BLaER1 (cell line): Measurements from ENCODE around the gene KIF4B.
"Not testable (repeated sequence)": the region's sequence is repeated elsewhere in the genome, so short reads cannot be mapped to it uniquely, and the experiment has no call there.

ENCODE experiments used
- H3K27ac ChIP-seq: shearing (Covaris generic); formaldehyde crosslinking; 2 replicates; pipeline ENCODE4 v1.8.1; 2022
- H3K27me3 ChIP-seq: shearing (Covaris generic); formaldehyde crosslinking; 2 replicates; pipeline ENCODE4 v1.8.1; 2022
- H3K36me3 ChIP-seq: shearing (Covaris generic); formaldehyde crosslinking; 2 replicates; pipeline ENCODE4 v1.8.1; 2022
- H3K4me1 ChIP-seq: shearing (Covaris generic); formaldehyde crosslinking; 2 replicates; pipeline ENCODE4 v1.8.1; 2022
- H3K4me2 ChIP-seq: shearing (Covaris generic); formaldehyde crosslinking; 2 replicates; pipeline ENCODE4 v1.8.1; 2022
- H3K4me3 ChIP-seq: shearing (Covaris generic); formaldehyde crosslinking; 2 replicates; pipeline ENCODE4 v1.8.1; 2022
- H3K9ac ChIP-seq: shearing (Covaris generic); formaldehyde crosslinking; 2 replicates; pipeline ENCODE4 v1.8.1; 2022
- H3K9me3 ChIP-seq: shearing (Covaris generic); formaldehyde crosslinking; 2 replicates; pipeline ENCODE4 v1.8.1; 2022
- H4K20me1 ChIP-seq: shearing (Covaris generic); formaldehyde crosslinking; 2 replicates; pipeline ENCODE4 v1.8.1; 2022
- Cebpa-rat ChIP-seq: shearing (Covaris generic); IDR thresholded peaks from 2 replicates; pipeline ENCODE4 v1.8.1; 2022

The KIF4B gene

GRCh38 chr5:155029240-155029639, 15.7 kb downstream of the KIF4B start:
- Histone ChIP-seq H3K27me3 (no peaks in the 10 kb centered on the region), H3K9me3 (peaks cover 19% of the 10 kb centered on the region; the same call in 1 of the 2 replicates), H3K4me2 (no peak overlapping the region), H3K4me1 (no peaks in the 10 kb centered on the region), H3K9ac (no peak overlapping the region), H4K20me1 (no peaks in the 10 kb centered on the region), H3K27ac (no peak overlapping the region), H3K4me3 (no peak overlapping the region), H3K36me3 (no peaks in the 10 kb centered on the region)
- no peak for TF ChIP-seq Cebpa-rat

DNA sequence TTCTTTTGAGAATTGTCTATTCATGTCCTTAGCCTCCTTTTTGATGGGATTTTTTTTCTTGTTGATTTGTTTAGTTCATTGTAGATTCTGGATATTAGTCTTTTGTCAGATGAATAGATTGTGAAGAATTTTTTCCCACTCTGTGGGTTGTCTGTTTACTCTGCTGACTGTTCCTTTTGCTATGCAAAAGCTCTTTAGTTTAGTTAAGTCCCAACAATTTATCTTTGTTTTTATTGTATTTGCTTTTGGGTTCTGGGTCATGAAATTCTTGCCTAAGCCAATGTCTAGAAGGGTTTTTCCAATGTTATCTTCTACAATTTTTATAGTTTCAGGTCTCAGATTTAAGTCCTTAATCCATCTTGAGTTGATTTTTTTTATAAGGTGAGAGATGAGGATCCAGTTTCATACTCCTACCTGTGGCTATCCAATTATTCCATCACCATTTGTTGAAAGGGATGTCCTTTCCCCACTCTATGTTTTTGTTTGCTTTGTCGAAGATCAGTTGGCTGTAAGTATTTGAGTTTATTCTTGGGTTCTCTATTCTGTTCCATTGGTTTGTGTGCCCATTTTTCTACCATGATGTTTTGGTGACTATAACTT, 20.7 kb downstream of the KIF4B start:
- H3K27ac ChIP-seq, H3K4me2 ChIP-seq, H3K9ac ChIP-seq, H3K27me3 ChIP-seq, H3K36me3 ChIP-seq, H3K4me1 ChIP-seq, H3K9me3 ChIP-seq, H3K4me3 ChIP-seq, H4K20me1 ChIP-seq: not testable (repeated sequence)

GRCh38 chr5:155035087-155035486, 21.5 kb downstream of the KIF4B start:
- H3K9ac ChIP-seq, H3K4me2 ChIP-seq, H4K20me1 ChIP-seq, H3K4me1 ChIP-seq, H3K4me3 ChIP-seq, H3K9me3 ChIP-seq, H3K27me3 ChIP-seq, H3K27ac ChIP-seq, H3K36me3 ChIP-seq: not testable (repeated sequence)

DNA sequence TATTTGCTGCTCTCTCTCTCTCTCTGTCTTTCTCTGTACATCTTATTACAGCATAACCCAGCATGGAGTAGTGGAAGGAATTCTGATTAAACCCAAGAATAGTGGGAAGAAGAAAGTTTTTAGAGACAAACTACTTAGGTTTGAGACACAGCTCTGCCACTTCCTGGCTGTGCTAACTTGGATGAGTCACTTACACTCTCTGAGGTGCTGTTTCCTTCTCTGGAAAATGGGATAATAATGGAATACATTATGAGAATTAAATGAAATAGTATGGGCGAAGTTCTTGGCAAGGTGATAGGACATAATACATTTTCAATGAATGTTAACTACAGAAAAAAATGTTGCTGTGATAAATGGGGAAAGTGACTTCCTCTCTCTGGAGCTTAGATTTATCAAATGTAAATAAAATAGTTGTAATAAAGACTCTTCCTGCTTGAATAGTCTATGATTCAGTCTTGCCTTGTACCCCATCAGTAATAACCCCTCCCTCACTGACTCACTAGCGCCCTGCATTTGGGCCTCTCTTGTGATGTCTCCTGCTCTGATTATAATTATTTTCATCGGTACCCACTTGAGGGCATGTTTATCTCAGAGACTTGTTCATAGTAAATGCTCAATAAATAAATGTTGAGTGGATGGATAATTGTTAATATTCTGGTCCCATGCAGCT, 27.6 kb downstream of the KIF4B start:
- TF ChIP-seq Cebpa-rat, result no peak
- Histone ChIP-seq H3K4me1 (no peaks in the 10 kb centered on the region), H3K36me3 (no peaks in the 10 kb centered on the region), H3K4me2 (no peak overlapping the region), H3K27me3 (no peaks in the 10 kb centered on the region), H3K27ac (no peak overlapping the region), H3K4me3 (no peak overlapping the region), H4K20me1 (no peaks in the 10 kb centered on the region), H3K9ac (no peak overlapping the region), H3K9me3 (no peaks in the 10 kb centered on the region)

DNA sequence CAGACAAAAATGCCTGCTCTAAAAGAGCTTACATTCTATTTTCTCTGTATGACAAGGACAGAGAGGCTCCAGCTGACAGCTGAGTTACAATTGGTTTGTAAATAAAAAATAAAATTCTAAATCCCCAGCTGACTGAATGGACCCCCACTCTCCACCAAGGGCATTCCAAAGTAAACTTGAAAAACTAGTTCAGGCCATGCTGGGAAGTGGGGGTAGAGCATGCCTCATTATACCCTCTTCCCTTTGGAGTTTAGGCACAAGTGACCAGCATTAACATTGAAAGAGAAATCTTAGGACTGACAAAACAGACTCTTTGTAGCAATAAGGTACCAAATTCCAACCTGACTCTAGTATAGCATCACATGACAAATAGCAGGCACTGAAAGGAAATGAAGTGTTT, 31.0 kb downstream of the KIF4B start:
- Histone ChIP-seq H3K27me3 (no peaks in the 10 kb centered on the region), H3K4me2 (no peak overlapping the region), H3K27ac (no peak overlapping the region), H3K4me1 (0 out of 2 replicates have a peak, but pooled peaks cover under 1% of the 10 kb centered on the region), H3K4me3 (no peak overlapping the region), H3K36me3 (no peaks in the 10 kb centered on the region), H4K20me1 (no peaks in the 10 kb centered on the region), H3K9me3 (peaks cover 5% of the 10 kb centered on the region; the same call in 1 of the 2 replicates), H3K9ac (no peak overlapping the region)
- no peak for TF ChIP-seq Cebpa-rat

DNA sequence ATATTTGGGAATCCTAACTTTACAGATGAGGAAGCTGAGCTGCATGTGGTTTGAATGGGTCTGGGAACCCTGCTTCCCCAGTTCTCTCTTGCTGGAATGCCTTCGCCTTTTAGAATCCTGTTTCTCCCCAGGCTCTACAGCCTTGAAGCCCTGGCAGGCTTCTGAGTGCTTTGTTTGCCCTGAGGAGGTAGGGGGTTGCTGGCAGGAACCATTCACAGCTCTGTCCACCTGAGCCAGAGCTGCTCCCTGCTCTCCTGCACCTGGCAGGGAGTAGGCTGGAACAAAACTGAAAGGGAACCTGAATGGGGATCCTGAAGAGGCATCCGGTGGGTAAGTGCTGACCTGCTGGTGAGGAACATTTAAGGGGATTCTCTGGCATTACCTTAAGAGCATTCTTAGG, 33.0 kb downstream of the KIF4B start:
- Histone ChIP-seq H3K4me1 (peaks cover 12% of the 10 kb centered on the region), H3K4me2 (no peak overlapping the region)
- TF ChIP-seq Cebpa-rat, result no peak

DNA sequence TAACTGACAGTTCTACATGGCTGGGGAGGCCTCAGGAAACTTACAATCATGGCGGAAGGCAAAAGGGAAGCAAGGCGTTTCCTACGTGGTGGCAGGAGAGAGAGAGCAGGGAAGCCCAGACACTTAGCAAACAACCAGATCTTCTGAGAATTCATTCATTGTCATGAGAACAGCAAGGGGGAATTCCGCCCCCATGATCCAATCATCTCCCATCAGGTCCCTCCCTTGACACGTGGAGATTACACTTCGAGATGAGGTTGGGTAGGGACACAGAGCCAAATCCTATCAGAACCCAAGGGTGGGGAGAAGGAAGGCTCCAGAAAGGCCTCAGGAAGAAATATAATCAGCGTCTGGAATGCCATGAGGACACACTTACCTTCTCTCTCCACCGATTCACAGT, 34.3 kb downstream of the KIF4B start:
- Histone ChIP-seq H3K27me3 (no peaks in the 10 kb centered on the region), H4K20me1 (no peaks in the 10 kb centered on the region), H3K4me1 (peaks cover 12% of the 10 kb centered on the region), H3K9me3 (peaks cover 5% of the 10 kb centered on the region; the same call in 1 of the 2 replicates), H3K4me3 (no peak overlapping the region), H3K4me2 (no peak overlapping the region), H3K9ac (no peak overlapping the region), H3K27ac (no peak overlapping the region), H3K36me3 (no peaks in the 10 kb centered on the region)
- TF ChIP-seq Cebpa-rat, result no peak

More for the DNA sequence above, 33.0 kb downstream of the KIF4B start:
- no peak overlapping the region for H3K4me3 ChIP-seq
- H3K36me3 ChIP-seq, result no peaks in the 10 kb centered on the region
- H3K27me3 ChIP-seq, result no peaks in the 10 kb centered on the region
- H3K9ac ChIP-seq, result no peak overlapping the region
- no peak overlapping the region for H3K27ac ChIP-seq
- peaks cover 5% of the 10 kb centered on the region; the same call in 1 of the 2 replicates for H3K9me3 ChIP-seq
- H4K20me1 ChIP-seq, result no peaks in the 10 kb centered on the region

DNA sequence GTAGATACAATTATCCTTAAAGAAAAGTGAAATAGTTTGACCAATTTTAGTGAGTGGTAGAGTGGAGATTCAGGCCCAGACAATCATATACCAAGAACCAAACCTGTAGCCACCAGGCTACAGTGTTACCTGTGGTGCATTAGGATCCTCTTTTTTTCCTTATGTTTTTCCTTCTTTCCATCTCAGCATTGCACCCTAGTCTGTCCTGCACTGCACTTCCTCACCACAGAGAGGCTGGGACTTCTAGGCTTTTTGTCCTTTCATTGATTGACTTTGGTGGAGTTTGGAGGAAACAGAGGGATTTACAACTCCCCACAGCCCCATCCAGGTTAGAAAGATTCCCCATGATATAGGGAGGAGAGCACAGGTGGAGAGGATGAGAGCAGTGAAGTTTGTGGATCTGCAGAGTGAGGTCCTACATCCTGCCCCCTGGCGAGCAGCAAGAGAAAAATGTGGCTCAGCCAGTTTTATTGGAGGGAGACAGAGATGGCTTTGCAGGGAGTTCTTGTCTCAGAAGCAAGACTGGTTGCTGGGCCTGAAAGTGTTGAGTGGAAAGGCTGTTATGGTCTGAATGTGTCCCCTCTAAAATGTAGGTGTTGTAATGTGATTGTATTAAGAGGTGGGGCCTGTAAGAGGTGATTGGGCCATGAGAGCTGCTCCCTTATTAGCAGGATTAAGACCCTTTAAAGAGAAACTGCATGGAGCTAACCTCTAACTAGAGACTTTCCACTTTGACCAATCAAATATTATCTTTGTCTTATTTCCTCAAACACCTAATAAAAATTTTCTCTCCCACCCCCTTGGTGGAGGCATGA, 36.2 kb downstream of the KIF4B start:
- H3K4me3 ChIP-seq, result no peak overlapping the region
- H3K9me3 ChIP-seq, result peaks cover 5% of the 10 kb centered on the region; the same call in 1 of the 2 replicates
- no peaks in the 10 kb centered on the region for H3K36me3 ChIP-seq
- H3K4me1 ChIP-seq, result peaks cover 12% of the 10 kb centered on the region
- no peaks in the 10 kb centered on the region for H4K20me1 ChIP-seq
- H3K27me3 ChIP-seq, result no peaks in the 10 kb centered on the region
- H3K27ac ChIP-seq, result 0 out of 2 replicates have a peak overlapping the region, but pooled peaks have one; percentile 4
- peak overlapping the region; percentile 43 for H3K4me2 ChIP-seq
- no peak overlapping the region for H3K9ac ChIP-seq
- TF ChIP-seq Cebpa-rat, result no peak

GRCh38 chr5:155050384-155051019, 36.9 kb downstream of the KIF4B start:
- no peaks in the 10 kb centered on the region for H3K27me3 ChIP-seq
- peaks cover 5% of the 10 kb centered on the region; the same call in 1 of the 2 replicates for H3K9me3 ChIP-seq
- H3K36me3 ChIP-seq, result no peaks in the 10 kb centered on the region
- peak overlapping the region; percentile 43 for H3K4me2 ChIP-seq
- H3K4me3 ChIP-seq, result no peak overlapping the region
- H3K4me1 ChIP-seq, result peaks cover 12% of the 10 kb centered on the region
- H3K9ac ChIP-seq, result no peak overlapping the region
- no peaks in the 10 kb centered on the region for H4K20me1 ChIP-seq
- H3K27ac ChIP-seq, result 0 out of 2 replicates have a peak overlapping the region, but pooled peaks have one; percentile 4
- TF ChIP-seq Cebpa-rat, result no peak
